HG02970 (cell line): ENCODE measurements around the gene FGFR4.
A peak's percentile ranks its signal among the peaks of the same experiment; 100 is the strongest.

Experiments
- ATAC-seq: cut with Tn5 transposase; IDR thresholded peaks from one replicate; pipeline ENCODE4 v1.9.1; 2021; ENCODE audit warnings: mild to moderate bottlenecking, moderate library complexity, moderate number of reproducible peaks; ENCODE audit not compliant: unreplicated experiment, low FRiP score

Gene FGFR4

DNA sequence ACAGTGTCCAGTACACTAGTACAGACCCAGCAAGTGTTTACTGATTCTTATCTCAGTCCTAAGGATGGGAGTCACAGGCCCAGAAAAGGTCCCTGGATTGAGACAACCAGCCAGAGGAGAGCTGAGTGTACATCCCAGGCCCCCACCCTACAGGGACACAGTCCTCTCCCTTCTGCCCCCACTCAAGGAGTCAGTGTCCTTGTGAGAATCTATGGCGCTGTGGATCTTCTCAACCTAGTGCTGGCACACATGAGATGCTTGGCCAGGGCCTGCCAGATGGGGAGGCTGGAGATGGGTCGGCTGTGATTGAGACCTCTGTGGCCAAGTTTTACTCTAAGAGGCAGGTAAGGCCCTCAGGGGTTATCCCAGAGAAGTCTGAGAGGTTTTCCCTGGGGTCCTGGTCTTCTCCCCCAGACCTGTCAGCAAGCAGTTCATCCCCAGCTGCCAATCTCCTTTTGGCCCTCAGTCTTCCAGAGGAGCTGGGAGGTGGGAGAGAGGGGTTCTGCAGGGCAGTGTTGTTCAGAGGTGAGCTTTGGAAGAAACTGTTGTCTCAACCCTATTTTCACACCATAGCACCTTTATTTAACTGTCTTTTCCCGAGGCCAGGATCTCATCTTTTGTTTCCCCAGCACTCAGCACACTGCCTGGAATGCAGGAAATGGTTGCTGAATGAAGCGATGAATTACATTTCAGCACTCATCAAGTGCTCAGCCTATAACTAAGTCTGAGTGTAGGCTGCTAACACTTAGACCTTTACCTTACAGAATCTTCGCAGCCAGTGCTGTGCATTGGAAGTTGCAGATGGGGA, 43.7 kb downstream of the FGFR4 start:
- no peak for ATAC-seq

DNA sequence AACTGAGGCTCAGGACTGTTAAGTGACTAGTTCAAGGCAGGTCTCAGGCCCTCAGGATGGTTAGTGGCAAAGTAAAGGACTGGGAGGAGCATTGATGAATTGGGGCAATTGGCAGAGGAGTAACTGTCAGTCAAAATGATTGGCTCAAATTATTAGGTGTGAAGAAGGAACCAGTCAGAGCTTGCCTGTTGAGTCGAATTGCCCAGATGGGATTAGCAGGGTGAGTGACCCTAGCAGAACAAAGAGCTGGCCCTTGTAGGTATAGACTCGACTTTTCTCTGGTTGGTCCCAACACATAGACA, 44.3 kb downstream of the FGFR4 start:
- ATAC-seq: no peak

DNA sequence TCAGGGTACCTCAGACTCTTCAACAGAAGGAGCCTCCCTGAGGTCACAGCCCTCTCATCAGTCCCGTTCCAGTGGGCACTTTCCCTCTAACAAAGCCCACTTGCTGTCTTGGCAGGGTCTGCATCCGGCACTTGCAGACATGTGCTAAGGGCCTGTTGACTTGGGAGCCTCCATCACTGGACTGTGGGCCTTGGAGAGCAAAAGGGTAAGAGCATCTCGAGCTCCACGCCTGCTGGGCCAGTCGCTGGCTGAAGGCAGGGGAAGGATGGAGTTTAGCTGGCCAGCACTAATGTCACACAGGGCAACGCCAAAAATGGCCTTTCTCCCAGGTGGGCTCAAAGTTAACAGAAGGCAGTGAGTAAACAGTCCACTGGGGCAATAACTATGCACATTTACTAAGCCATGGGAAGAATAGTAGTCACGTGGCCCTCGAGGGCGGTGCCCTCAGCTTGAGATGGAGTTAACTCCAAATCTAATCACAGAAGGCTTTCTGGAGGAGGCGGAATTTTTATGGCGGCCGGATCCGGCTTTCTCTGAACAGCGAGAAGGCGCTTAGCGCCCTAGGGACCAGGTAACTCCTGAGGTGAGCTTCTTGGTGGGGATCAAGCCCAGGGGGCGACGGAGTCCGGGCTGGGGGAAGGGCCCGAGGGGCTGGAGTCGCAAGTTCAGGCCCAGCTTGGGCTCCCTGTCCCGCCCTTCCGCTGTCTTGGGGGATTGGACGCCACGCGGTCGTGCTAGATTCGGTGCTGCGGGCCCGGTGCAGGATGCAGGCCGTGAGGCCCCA, 44.8 kb downstream of the FGFR4 start:
- ATAC-seq: no peak

DNA sequence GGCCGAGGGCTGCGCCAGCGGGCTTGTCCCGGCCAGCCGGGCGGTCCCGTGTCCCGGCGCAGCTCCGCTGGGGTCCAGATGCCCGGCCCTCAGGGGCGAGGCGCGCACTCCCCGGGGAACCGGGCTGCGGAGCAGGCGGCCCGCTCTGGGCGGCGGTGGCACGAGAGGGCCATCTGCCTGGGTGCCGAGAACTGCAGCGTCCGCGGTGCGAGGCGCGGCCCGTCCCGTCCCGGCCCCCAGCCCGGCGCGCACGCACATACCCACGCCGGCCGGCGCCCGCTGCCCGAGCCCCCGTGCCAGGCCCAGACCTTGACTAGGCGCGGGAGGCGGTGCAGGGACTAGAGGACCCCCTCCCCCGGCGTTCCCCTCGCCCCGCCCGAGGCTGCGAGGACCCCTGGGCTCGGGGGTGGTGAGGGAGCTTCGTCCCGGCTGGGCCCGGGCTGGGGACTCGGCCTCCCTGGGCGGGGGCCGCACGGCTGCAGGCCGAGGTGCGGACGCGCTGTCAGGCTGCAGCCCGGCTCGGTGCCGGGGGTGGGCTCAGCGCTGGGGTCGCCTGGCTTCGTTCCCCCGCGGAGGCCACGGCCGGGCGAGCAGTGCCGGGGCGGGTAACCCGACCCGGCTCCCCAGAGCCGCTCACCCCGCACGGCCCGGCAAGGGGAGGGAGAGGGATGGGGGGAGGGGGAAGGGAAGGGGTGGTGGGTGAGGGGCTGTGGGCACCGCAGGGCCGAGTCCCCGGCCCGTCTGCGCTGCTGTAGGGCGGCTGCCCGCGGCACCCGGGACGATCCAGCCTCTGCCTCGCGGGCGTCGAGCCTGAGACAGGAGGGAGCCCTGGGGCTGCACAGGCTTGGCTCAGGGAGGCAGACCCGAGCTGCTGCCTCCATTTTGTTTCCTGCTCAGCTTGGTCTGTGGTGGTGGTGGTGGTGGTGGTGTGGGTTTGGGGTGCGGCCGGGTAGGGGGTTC, 45.7 kb downstream of the FGFR4 start:
- no peak for ATAC-seq

DNA sequence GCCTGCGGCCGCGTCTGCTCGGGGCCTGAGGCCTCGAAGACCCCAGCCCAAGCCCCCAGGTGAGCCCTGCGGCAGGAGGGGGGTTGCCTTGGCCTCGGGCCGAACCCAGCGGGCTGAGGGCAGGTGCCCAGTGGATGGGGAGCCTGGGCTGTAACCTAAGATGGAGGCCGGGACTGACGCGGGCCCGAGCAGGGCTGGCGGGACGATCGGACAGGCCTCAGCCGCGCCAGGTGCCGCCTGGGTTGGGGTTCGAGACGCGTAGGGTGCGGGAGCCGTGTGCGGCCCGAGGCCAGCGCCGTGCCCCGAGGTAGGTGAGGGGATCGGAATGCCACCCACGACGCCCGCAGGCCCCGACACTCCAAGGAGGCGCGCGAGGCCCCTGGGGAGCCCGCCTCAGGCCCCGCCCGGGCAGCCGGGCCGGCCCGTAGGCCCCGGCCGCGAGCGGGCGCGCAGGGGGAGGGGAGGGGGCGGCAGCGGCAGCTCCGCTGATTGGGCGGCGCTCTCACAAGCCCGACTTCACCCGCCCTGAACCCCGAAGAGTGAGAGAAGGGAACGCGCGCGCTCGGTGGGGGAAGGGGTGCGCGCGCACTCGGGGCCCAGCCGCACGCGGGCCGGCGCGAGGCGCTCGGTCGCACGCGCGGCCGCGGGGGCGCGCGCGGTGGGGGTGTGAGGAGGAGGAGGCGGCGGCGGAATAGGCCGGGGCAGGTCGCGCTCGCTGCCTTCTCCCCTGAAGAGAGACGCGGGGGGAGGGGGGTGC, 46.6 kb downstream of the FGFR4 start, which contains the start of gene NSD1:
TSS of gene NSD1 (plus strand) at position 678 of the 757 bp plus-strand sequence. CDS start 1,331 bp downstream, outside the sequence.
- peak; percentile 62 for ATAC-seq

DNA sequence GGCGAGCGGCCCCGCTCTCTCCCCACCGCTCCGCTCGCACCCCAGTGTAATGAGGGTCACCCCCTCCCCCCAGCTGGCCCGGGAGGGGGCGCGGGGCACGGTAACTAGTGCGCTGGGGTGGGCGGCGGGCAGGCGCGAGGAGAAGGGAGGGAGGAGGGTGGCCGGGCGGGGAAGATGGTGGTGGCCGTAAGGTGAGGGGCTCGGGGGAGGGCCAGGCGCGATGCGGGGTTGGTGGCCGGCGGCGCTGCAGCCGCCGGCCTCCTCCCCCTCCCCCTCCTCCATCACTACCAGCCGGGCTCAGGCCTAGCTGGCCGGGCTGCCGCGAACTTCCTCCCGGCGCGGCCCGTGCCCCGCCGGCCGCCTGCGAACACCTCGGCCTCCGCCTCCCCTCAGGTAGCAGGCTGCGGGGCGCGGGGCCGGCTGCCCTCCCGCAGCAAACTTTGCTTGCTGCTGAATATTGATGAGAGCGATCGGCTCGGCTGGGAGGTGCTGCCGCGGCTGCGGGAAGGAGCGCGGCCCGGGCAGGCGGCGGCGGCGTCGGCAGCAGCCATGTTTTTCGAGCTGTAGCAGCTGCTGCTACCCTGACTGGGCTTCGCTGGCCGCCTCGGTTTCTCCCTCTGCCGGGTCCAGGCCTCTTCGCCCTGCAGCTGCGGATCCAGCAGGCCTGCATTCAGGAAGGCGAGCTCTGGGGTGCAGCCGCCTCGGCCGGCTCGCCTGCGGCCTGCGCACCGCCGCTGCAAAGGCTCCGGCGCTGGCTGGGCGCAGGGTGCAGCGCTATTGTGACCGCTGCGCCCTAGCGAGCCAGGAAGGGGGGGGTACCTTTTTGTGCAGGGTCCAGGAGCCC, 47.4 kb downstream of the FGFR4 start:
- ATAC-seq: peak; percentile 35

DNA sequence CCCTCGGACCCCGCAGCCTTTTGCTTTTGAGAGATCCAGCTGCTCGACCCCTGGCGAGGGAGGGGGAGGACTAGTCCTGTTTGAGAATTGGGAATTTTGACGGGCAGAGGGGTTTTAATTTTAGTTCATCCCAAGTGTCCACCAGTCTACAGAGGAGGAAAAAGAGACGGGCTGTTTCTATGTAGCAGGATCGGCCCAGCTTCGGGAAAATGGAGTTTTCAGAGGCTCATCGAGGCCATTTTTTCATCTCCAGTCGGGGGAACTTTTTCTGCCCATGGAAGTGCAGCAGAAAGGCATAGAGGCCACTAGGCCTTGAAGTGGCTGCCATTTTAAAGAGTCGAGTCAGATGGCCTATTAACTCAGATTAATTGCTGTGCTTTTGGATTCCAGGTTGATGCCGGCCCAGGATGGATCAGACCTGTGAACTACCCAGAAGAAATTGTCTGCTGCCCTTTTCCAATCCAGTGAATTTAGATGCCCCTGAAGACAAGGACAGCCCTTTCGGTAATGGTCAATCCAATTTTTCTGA, 48.0 kb downstream of the FGFR4 start:
- no peak for ATAC-seq

DNA sequence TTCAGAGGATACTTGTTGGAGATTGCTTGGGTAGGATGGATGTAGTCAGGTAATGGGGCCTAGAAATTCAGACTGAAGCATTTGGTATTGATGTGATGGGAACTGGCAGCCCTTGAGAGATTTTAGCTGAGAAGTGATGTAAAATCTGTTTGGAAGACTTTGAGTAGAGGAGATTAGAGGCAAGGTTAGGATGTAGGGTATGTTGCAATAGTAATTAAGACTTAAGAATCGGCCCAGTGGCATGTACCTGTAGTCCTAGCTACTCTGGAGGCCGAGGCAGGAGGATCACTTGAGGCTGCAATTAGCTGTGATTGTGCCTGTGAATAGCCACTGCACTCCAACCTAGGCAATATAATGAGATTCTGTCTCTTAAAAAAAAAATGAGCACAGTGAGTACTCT, 53.6 kb downstream of the FGFR4 start:
- no peak for ATAC-seq

DNA sequence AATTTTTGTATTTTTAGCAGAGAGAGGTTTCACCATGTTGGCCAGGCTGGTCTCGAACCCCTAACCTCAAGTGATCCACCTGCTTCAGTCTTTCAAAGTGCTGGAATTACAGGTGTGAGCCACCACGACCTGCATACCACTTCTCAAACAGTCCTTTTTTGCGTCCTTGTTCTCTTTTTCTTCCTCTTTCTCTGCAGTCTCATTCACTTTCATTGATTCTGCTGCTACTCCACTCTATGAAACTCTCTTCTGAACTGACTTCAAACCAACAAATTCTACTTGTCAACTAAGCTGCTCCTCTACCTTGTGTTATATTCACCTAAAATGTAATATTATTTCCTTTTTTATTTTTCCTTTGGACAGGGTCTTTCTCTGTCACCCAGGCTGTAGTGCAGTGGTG, 54.8 kb downstream of the FGFR4 start:
- no peak for ATAC-seq

DNA sequence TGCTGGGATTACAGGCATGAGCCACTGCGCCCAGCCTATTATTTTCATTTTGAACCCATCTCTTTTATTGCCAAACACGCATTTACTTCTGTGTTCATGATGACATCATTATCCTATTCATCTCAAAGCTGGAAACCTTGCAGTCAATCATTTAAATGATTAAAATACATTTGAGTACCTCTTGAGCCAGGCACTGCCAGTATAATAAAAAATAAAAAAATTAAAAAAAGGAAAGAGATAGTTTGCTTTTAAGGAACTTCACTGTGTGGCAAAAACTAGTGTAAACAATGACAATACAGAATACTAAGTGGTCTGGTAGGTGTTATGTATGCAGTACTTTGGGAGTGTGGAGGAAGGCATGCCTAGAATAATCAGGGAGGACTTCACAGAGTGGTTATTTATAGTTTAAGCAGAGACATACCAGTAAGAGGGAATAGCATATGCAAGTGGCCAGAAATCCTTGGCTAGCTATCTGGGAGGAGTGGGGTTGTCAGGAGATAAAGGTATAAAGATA, 55.4 kb downstream of the FGFR4 start:
- no peak for ATAC-seq

DNA sequence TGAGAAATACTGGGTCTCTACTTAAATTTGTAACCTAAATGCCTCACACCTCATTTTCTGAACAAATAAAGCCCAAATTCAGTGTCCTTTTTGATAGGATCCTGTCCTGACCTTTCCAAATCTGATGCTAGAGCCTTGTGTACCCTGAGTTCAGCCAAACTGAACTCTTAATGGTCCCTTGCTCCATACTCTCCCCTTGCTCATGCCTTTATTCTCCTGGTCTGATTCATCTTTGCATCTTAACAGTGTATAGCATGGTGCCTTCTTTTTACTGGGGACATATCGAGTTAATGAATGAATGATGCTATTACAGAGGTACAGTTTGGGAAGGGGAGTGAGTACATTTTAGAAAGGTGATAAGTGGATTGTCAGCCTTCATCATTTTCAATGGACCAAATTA, 56.1 kb downstream of the FGFR4 start:
- ATAC-seq: no peak

DNA sequence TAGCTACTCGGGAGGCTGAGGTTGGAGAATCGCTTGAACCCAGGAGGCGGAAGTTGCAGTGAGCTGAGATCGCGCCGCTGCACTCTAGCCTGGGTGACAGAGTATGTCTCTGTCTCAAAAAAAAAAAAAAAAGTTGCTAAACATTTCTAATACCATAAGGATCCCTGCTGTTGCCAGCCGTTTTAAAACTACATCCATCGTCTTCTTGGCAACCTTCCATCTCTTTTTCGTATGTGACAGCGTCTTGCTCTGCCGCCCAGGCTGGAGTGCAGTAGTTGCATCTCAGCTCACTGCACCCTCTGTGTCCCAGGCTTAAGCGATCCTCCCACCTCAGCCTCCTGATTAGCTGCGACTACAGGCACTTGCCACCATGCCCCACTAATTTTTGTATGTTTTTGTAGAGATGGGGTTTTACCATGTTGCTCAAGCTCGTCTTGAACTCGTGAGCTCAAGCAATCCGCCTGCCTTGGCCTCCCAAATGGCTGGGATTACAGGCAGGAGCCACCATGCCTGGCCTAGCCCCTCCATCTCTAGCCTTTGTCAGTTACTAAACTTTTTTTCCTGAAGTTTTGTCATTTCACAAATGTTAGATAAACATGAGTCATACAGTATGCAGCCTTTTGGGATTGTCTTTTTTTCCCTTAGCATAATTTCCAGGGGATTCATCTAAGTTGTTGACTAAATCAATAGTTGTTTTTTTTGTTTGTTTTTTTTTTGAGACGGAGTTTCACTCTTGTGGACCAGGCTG, 60.4 kb downstream of the FGFR4 start:
- no peak for ATAC-seq
